Panc1 (cell line): Measurements from ENCODE around the gene DTX3. TPM values are rescaled to one million over a fixed set of nuclear protein-coding genes. Genes with fewer than 3 reads are reported as not detected.
"Not testable (repeated sequence)": the region's sequence is repeated elsewhere in the genome, so short reads cannot be mapped to it uniquely, and the experiment has no call there.

Experiments
- ATAC-seq: fragments of 200-7000 bp; cut with Tn5 transposase; 2 replicates; pipeline ENCODE4 v1.9.1; 2020; ENCODE audit warnings: mild to moderate bottlenecking, moderate library complexity
- BruUV-seq: library from RNA; stranded (reverse); fragments of 400-500 nt; replicated peaks from 2 replicates; lab custom pipeline; 2021; lab: Mats Ljungman, UMichigan
- CTCF ChIA-PET: fragments of 300-600 bp; sonication (Branson Sonifier 250); formaldehyde crosslinking; loops from one replicate; lab custom pipeline; 2022; ENCODE audit warnings: antibody characterized with exemption; lab: Charles Lee
- POLR2A ChIA-PET: fragments of 300-600 bp; sonication (Branson Sonifier 250); formaldehyde crosslinking; loops from one replicate; lab custom pipeline; 2022; ENCODE audit warnings: antibody characterized with exemption; lab: Charles Lee
- DNase-seq: peaks from one replicate; pipeline ENCODE4 v3.0.0-alpha.2; 2010; ENCODE audit warnings: low read depth, low spot score
- H3K27ac ChIP-seq: 2 replicates; pipeline ENCODE4 v1.5.1; 2011; ENCODE audit warnings: mild to moderate bottlenecking, low read length, inconsistent platforms
- H3K27me3 ChIP-seq: fragments of 200-500 bp; sonication (Bioruptor generic); 2 replicates; pipeline ENCODE4 v1.6.0; 2014; ENCODE audit warnings: low read length, inconsistent platforms; ENCODE audit not compliant: control insufficient read depth, insufficient read depth
- H3K36me3 ChIP-seq: fragments of 200-500 bp; sonication (Bioruptor generic); 2 replicates; pipeline ENCODE4 v1.5.1; 2014; ENCODE audit warnings: inconsistent platforms, mild to moderate bottlenecking, low read length, moderate library complexity; ENCODE audit not compliant: control insufficient read depth, insufficient read depth
- H3K4me1 ChIP-seq: 2 replicates; pipeline ENCODE4 v1.5.1; 2011; ENCODE audit warnings: inconsistent platforms, mild to moderate bottlenecking, low read length, moderate library complexity; ENCODE audit not compliant: control insufficient read depth, insufficient read depth
- H3K4me3 ChIP-seq, 2 experiments: 2 replicates each; pipeline ENCODE4 v1.5.1; 2011 to 2012; ENCODE audit warnings: low read depth in 2 of 2, low read length in 2 of 2, mild to moderate bottlenecking in 2 of 2, inconsistent platforms in 1 of 2, moderate library complexity in 1 of 2
- H3K9me3 ChIP-seq: fragments of 200-500 bp; sonication (Bioruptor generic); 2 replicates; pipeline ENCODE4 v1.5.1; 2014; ENCODE audit warnings: low read depth, mild to moderate bottlenecking, inconsistent platforms, low read length, moderate library complexity; ENCODE audit not compliant: control insufficient read depth, insufficient read depth
- CTCF ChIP-seq: fragments of 450-650 bp; IDR thresholded peaks from 2 replicates; pipeline ENCODE4 v1.5.1; 2017; ENCODE audit warnings: mild to moderate bottlenecking
- POLR2AphosphoS5 ChIP-seq: IDR thresholded peaks from 2 replicates; pipeline ENCODE4 v1.6.1; 2012; ENCODE audit warnings: mild to moderate bottlenecking, low read depth, low read length, moderate library complexity
- REST ChIP-seq, 2 experiments: IDR thresholded peaks; 2 replicates each; pipeline ENCODE4 v1.6.1; 2011 to 2012; ENCODE audit warnings: low read depth in 2 of 2, control low read depth in 1 of 2, low read length in 1 of 2, mild to moderate bottlenecking in 1 of 2, moderate library complexity in 1 of 2; ENCODE audit not compliant: insufficient read depth in 1 of 2
- SIN3A ChIP-seq: IDR thresholded peaks from 2 replicates; pipeline ENCODE4 v1.6.1; 2012; ENCODE audit warnings: low read depth, mild to moderate bottlenecking, low read length, moderate library complexity, borderline replicate concordance; ENCODE audit not compliant: insufficient read depth
- TCF7L2 ChIP-seq: IDR thresholded peaks from 2 replicates; pipeline ENCODE4 v1.6.1; 2011; ENCODE audit warnings: mild to moderate bottlenecking, low read depth, low read length, inconsistent platforms
- in situ Hi-C: cut with HindIII; loops from 2 replicates; pipeline ENCODE4 v1.10.0; 2016; ENCODE audit warnings: low sequenced_read_pairs, low pct_unique_long_range_greater_than_20kb
- intact Hi-C: fragments of 100-400 bp; cut with micrococcal nuclease; formaldehyde crosslinking; loops from one replicate; pipeline ENCODE4 v1.10.0; 2022; ENCODE audit not compliant: unreplicated experiment
- total RNA-seq: library from RNA; stranded (reverse); gene quantifications from one replicate; pipeline ENCODE4 v1.2.1, GENCODE V29; 2021; ENCODE audit not compliant: unreplicated experiment

The DTX3 gene
- total RNA-seq, 1 experiment from 2014 or later = 37.8 TPM

- BruUV-seq, intact Hi-C loops, H3K4me1 ChIP-seq, H3K9me3 ChIP-seq, H3K27ac ChIP-seq, H3K4me3 ChIP-seq, H3K27me3 ChIP-seq, ATAC-seq, CTCF ChIA-PET, H3K36me3 ChIP-seq, in situ Hi-C loops, DNase-seq: not testable (repeated sequence)
- POLR2A ChIA-PET = interaction anchor here (0.6 to 0.7 kb wide), 2 partner anchors 12 to 96 kb away, joined by 3 to 5 read pairs; no protein-coding TSS in a partner anchor
Observed at GRCh38 chr12:57636731-57637130, 32.1 kb downstream of the DTX3 start.

- POLR2A ChIA-PET = interaction anchor here (0.6 to 0.7 kb wide), 2 partner anchors 13 to 97 kb away, joined by 3 to 5 read pairs; no protein-coding TSS in a partner anchor
Observed at GRCh38 chr12:57637364-57637763, 32.7 kb downstream of the DTX3 start.

More at GRCh38 chr12:57637364-57637763, 32.7 kb downstream of the DTX3 start:
- H3K9me3 ChIP-seq = no peaks in the 10 kb centered on the region
- intact Hi-C loops = no loop called here
- peaks cover 5% of the 10 kb centered on the region for H3K4me1 ChIP-seq
- no peaks in the 10 kb centered on the region for H3K36me3 ChIP-seq
- BruUV-seq = no TSS peak
- H3K4me3 ChIP-seq = no peak overlapping the region
- ATAC-seq (no peak), DNase-seq (no peak)
- H3K27me3 ChIP-seq = no peaks in the 10 kb centered on the region; the same call in 1 of the 2 replicates
- H3K27ac ChIP-seq = no peak overlapping the region
- in situ Hi-C loops = no loop called here
- CTCF ChIA-PET = no interaction called here
- TF ChIP-seq POLR2AphosphoS5 (no peak), CTCF (no peak; the same call in 1 of the 2 replicates), TCF7L2 (no peak), SIN3A (no peak), REST (IDR thresholded peaks at IDR 0.05; ENCODE audit: insufficient read depth in 1 of 2, low read depth in 2 of 2, low read length in 1 of 2) (no peak)
